Renal cortex interstitium (tissue), 11 donors: Measurements from ENCODE around the gene RPS6KA4. TPM values are rescaled to one million over a fixed set of nuclear protein-coding genes. Genes with fewer than 3 reads are reported as not detected.
"Not testable (repeated sequence)": the region's sequence is repeated elsewhere in the genome, so short reads cannot be mapped to it uniquely, and the experiment has no call there.

Experiments
- DNase-seq, 11 donors: peaks; one replicate each; pipeline ENCODE4 v3.0.0-alpha.2; 2013; ENCODE audit warnings: low read depth in 9 of 11, low spot score in 4 of 11; ENCODE audit errors: extremely low read depth in 1 of 11
- polyA plus RNA-seq, 3 donors: library from polyadenylated mRNA; unstranded; fragments of 120-200 nt; gene quantifications; one replicate each; pipeline ENCODE4 v1.2.1, GENCODE V29; 2013; ENCODE audit not compliant: insufficient read length in 3 of 3

RPS6KA4 gene
- polyA plus RNA-seq, 3 donors, result 6.7 to 13.9 (median 12.6) TPM

GRCh38 chr11:64322925-64323260 is 36.1 kb upstream of the RPS6KA4 start:
- DNase-seq, result no peak

GRCh38 chr11:64323373-64323772 is 35.6 kb upstream of the RPS6KA4 start:
- DNase-seq, result no peak

- not testable (repeated sequence) for DNase-seq
Measured at GRCh38 chr11:64323984-64324383, 35.0 kb upstream of the RPS6KA4 start.

GRCh38 chr11:64324692-64325469 is 34.1 kb upstream of the RPS6KA4 start:
- DNase-seq, result no peak

- DNase-seq, result no peak
Measured at GRCh38 chr11:64327375-64327774, 31.6 kb upstream of the RPS6KA4 start.

GRCh38 chr11:64327993-64328392 is 31.0 kb upstream of the RPS6KA4 start:
- DNase-seq, result no peak

GRCh38 chr11:64330888-64331287 is 28.1 kb upstream of the RPS6KA4 start:
- DNase-seq, result no peak

GRCh38 chr11:64331569-64332371 is 27.2 kb upstream of the RPS6KA4 start:
- peak in 1 of 11 donors; percentile 34 for DNase-seq

GRCh38 chr11:64333556-64333955 is 25.4 kb upstream of the RPS6KA4 start:
- DNase-seq, result no peak

- DNase-seq, result no peak
Measured at GRCh38 chr11:64334764-64335735, 23.9 kb upstream of the RPS6KA4 start.

- no peak for DNase-seq
Measured at GRCh38 chr11:64337538-64338249, 21.3 kb upstream of the RPS6KA4 start.

GRCh38 chr11:64338716-64339115 is 20.2 kb upstream of the RPS6KA4 start:
- no peak for DNase-seq

GRCh38 chr11:64339286-64339685 is 19.7 kb upstream of the RPS6KA4 start:
- no peak for DNase-seq

GRCh38 chr11:64339754-64340408 is 19.1 kb upstream of the RPS6KA4 start, which contains the start of gene CCDC88B:
Gene CCDC88B (plus strand): TSS chr11:64340204. CDS start chr11:64340267, 63 bp downstream.
- DNase-seq, result no peak

GRCh38 chr11:64340671-64341335 is 18.2 kb upstream of the RPS6KA4 start:
- no peak for DNase-seq

- no peak for DNase-seq
Measured at GRCh38 chr11:64341429-64341828, 17.5 kb upstream of the RPS6KA4 start.
